ENCODE measurements around the gene DNAJB2. TPM values are rescaled to one million over a fixed set of nuclear protein-coding genes. Genes with fewer than 3 reads are reported as not detected.

DNAJB2 gene
- total RNA-seq, 2 experiments from 2014 or later = 43.5 to 51.1 TPM

GRCh38 chr2:219248845-219249202 lies 30.3 kb upstream of the DNAJB2 start:
- peaks cover 71% of the 10 kb centered on the region for H3K36me3 Mint-ChIP-seq (ENCODE audit: low read depth)
- POLR2A ChIA-PET = interaction anchor here (0.8 to 3.6 kb wide), 10 partner anchors 10 to 72 kb away, joined by 3 to 30 read pairs (median 6); partner anchors contain the start of genes ABCB6, ANKZF1, ATG9A and CNPPD1

GRCh38 chr2:219249203-219249980 lies 29.8 kb upstream of the DNAJB2 start:
- peaks cover 73% of the 10 kb centered on the region for H3K4me1 Mint-ChIP-seq (ENCODE audit: low read depth)
- H3K27ac Mint-ChIP-seq = peak overlapping the region; percentile 100
- CTCF ChIA-PET = interaction anchor here (0.9 to 6.3 kb wide), 12 partner anchors 10 to 539 kb away, joined by 3 to 65 read pairs (median 5); partner anchors contain the start of genes ANKZF1, ATG9A, DNAJB2 and SLC23A3
- H3K27me3 Mint-ChIP-seq (ENCODE audit: low read depth) = no peaks in the 10 kb centered on the region
- peak overlapping the region; percentile 99 for H3K4me3 Mint-ChIP-seq
- peaks cover 71% of the 10 kb centered on the region for H3K36me3 Mint-ChIP-seq (ENCODE audit: low read depth)
- POLR2A ChIA-PET = interaction anchor here (0.6 to 3.6 kb wide), 12 partner anchors 10 to 90 kb away, joined by 3 to 30 read pairs (median 4); partner anchors contain the start of genes ABCB6, ANKZF1, ATG9A and CNPPD1
- DNase-seq (peak; percentile 63), ATAC-seq (no peak)
- H3K9me3 Mint-ChIP-seq (ENCODE audit: insufficient read depth) = no peaks in the 10 kb centered on the region

More at GRCh38 chr2:219248845-219249202, 30.3 kb upstream of the DNAJB2 start:
- peaks cover 77% of the 10 kb centered on the region for H3K4me1 Mint-ChIP-seq (ENCODE audit: low read depth)
- peak overlapping the region; percentile 99 for H3K4me3 Mint-ChIP-seq
- peak overlapping the region; percentile 100 for H3K27ac Mint-ChIP-seq
- no peaks in the 10 kb centered on the region for H3K27me3 Mint-ChIP-seq (ENCODE audit: low read depth)
- ATAC-seq = no peak
- no peak for DNase-seq
- CTCF ChIA-PET = interaction anchor here (0.9 to 6.3 kb wide), 13 partner anchors 10 to 89 kb away, joined by 3 to 65 read pairs (median 5); partner anchors contain the start of genes ANKZF1, ATG9A, DNAJB2 and SLC23A3
- H3K9me3 Mint-ChIP-seq (ENCODE audit: insufficient read depth) = no peaks in the 10 kb centered on the region

DNA sequence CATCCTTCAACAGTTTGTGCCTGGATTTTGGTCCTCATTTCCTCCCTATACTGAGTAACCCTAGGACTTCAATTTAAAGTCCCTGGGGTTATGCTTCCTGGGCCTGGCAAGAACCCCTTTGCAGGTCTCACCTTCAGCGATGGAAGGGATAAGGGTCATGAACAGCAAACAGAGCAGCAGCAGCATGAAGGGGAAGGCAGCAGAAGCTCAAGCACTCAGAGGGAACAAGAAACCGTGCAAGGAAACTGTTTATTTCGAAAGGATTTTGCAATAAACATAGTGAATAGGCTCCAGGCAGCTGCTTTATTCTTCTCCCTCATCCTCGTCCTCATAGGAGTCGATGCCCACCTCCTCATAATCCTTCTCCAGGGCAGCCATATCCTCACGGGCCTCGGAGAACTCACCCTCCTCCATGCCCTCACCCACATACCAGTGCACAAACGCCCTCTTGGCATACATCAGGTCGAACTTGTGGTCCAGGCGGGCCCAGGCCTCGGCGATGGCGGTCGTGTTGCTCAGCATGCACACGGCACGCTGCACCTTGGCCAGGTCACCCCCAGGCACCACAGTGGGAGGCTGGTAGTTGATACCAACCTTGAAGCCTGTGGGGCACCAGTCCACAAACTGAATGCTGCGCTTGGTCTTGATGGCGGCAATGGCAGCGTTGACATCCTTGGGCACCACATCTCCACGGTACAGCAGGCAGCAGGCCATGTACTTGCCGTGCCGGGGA lies 29.0 kb upstream of the DNAJB2 start:
- Mint-ChIP-seq H3K4me3 (peak overlapping the region; percentile 99), H3K27ac (peak overlapping the region; percentile 100), H3K4me1 (ENCODE audit: low read depth) (peaks cover 75% of the 10 kb centered on the region), H3K36me3 (ENCODE audit: low read depth) (peaks cover 71% of the 10 kb centered on the region), H3K9me3 (ENCODE audit: insufficient read depth) (no peaks in the 10 kb centered on the region), H3K27me3 (ENCODE audit: low read depth) (no peaks in the 10 kb centered on the region)
- ATAC-seq (no peak), DNase-seq (peak; percentile 34)
- ChIA-PET POLR2A (interaction anchor here (0.6 to 3.6 kb wide), 9 partner anchors 10 to 90 kb away, joined by 3 to 30 read pairs (median 3); partner anchors contain the start of genes ANKZF1, ATG9A, CNPPD1 and DNAJB2), CTCF (interaction anchor here (0.7 to 6.3 kb wide), 9 partner anchors 11 to 540 kb away, joined by 3 to 65 read pairs (median 6); partner anchors contain the start of genes ANKZF1, ATG9A and DNAJB2)

DNA sequence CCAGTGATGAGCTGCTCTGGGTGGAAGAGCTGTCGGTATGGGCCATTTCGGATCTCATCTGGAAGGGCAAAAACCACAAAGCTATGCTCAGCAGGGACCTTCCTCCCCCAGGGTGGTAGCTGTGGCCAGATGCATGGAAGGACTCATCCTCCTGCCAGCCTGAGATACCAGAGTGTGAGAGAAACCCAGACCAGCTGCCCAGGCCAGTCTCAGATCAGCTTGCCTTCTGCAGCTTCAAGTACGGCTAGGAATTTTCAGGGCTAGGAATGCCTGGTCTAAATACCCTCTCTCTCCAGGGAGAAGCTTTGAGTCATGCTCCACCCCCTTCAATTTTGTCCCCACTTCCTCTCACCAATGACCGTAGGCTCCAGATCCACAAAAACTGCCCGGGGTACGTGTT lies 27.5 kb upstream of the DNAJB2 start:
- CTCF ChIA-PET = interaction anchor here (0.8 to 6.2 kb wide), 6 partner anchors 22 to 81 kb away, joined by 3 to 79 read pairs (median 10); partner anchors contain the start of genes ANKZF1, ATG9A, DNAJB2 and SLC23A3
- ATAC-seq = no peak
- H3K27me3 Mint-ChIP-seq (ENCODE audit: low read depth) = no peaks in the 10 kb centered on the region
- no peaks in the 10 kb centered on the region for H3K9me3 Mint-ChIP-seq (ENCODE audit: insufficient read depth)
- peaks cover 63% of the 10 kb centered on the region for H3K36me3 Mint-ChIP-seq (ENCODE audit: low read depth)
- DNase-seq = no peak
- H3K4me3 Mint-ChIP-seq = peak overlapping the region; percentile 99
- POLR2A ChIA-PET = interaction anchor here (0.7 to 4.6 kb wide), 5 partner anchors 10 to 75 kb away, joined by 3 to 77 read pairs (median 8); partner anchors contain the start of genes ANKZF1, ATG9A, CNPPD1 and DNAJB2
- H3K27ac Mint-ChIP-seq = peak overlapping the region; percentile 100
- H3K4me1 Mint-ChIP-seq (ENCODE audit: low read depth) = peaks cover 67% of the 10 kb centered on the region

- ATAC-seq = no peak
- Mint-ChIP-seq H3K27me3 (ENCODE audit: low read depth) (no peaks in the 10 kb centered on the region), H3K4me3 (peak overlapping the region; percentile 99), H3K36me3 (ENCODE audit: low read depth) (peaks cover 58% of the 10 kb centered on the region), H3K27ac (peak overlapping the region; percentile 100), H3K4me1 (ENCODE audit: low read depth) (peaks cover 63% of the 10 kb centered on the region), H3K9me3 (ENCODE audit: insufficient read depth) (no peaks in the 10 kb centered on the region)
- DNase-seq = peak; percentile 46
- ChIA-PET CTCF (interaction anchor here (0.9 to 6.2 kb wide), 7 partner anchors 22 to 93 kb away, joined by 4 to 79 read pairs (median 10); partner anchors contain the start of genes ANKZF1, ATG9A, DNAJB2 and SLC23A3), POLR2A (interaction anchor here (0.7 to 4.6 kb wide), 13 partner anchors 10 to 75 kb away, joined by 3 to 77 read pairs (median 6); partner anchors contain the start of genes ABCB6, ANKZF1, ATG9A and CNPPD1)
Observed at GRCh38 chr2:219252084-219252483, 27.1 kb upstream of the DNAJB2 start.

GRCh38 chr2:219252570-219252899 lies 26.6 kb upstream of the DNAJB2 start:
- Mint-ChIP-seq H3K4me1 (ENCODE audit: low read depth) (peaks cover 58% of the 10 kb centered on the region), H3K9me3 (ENCODE audit: insufficient read depth) (no peaks in the 10 kb centered on the region), H3K36me3 (ENCODE audit: low read depth) (peaks cover 54% of the 10 kb centered on the region), H3K27me3 (ENCODE audit: low read depth) (no peaks in the 10 kb centered on the region), H3K27ac (peak overlapping the region; percentile 100), H3K4me3 (peak overlapping the region; percentile 99)
- POLR2A ChIA-PET = interaction anchor here (0.7 to 4.6 kb wide), 17 partner anchors 7 to 80 kb away, joined by 3 to 77 read pairs (median 6); partner anchors contain the start of genes ABCB6, ANKZF1, ATG9A and CNPPD1
- CTCF ChIA-PET = interaction anchor here (0.9 to 6.2 kb wide), 7 partner anchors 23 to 93 kb away, joined by 3 to 79 read pairs (median 10); partner anchors contain the start of genes ANKZF1, ATG9A, DNAJB2 and SLC23A3
- ATAC-seq = peak; percentile 2
- no peak for DNase-seq

DNA sequence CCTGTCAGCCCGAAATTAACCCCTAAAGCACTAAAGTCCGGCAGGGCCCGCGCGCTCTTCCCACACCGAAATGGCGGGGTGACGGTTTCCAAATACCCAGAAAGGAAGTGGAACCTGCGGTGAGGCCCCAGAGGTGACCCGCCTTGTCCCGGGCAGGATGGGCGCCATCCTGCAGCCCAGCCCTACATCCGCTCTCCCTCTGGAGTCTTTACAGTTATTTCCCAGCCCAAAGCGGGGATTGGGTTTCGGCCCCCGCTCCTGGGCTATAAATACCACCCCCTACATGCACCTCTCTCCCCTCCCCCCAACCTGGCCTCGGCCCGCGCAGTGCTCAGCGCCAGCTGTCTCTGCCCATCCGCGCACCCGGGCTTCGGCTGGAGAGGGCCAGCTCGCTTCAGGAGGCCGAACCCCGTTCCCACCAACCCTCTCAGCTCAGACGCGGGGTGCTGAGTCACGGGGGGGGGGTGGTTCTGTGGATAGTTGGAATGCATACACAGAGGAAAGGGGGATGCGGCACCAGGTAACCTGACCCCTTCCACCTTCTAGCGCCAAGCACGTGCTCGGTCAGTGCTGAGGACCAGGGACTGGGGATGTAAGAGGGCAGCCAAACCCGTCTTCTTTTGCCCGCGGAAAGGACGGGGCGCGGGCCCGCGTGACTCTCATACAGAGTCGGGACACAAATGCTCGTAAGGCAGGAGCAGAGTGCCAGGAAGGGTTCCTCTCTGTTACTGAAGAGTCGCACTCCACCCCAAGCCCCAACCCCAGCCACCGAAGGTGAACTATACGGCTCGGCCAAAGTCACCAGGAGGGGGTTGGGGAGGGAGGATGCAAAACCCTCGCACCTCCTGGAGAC lies 26.0 kb upstream of the DNAJB2 start, which contains the start of gene TUBA4B:
Gene TUBA4B, plus strand, starts transcription at position 344 of the 853 bp plus-strand sequence. Its CDS starts 165 bp downstream, at position 509.
- Mint-ChIP-seq H3K4me3 (peak within 1 kb of the TSS; percentile 99), H3K27ac (peak within 1 kb of the TSS; percentile 100), H3K27me3 (ENCODE audit: low read depth) (no peaks in the 10 kb centered on the region), H3K9me3 (ENCODE audit: insufficient read depth) (no peaks in the 10 kb centered on the region), H3K36me3 (ENCODE audit: low read depth) (peaks cover 48% of the 10 kb centered on the region), H3K4me1 (ENCODE audit: low read depth) (peaks cover 52% of the 10 kb centered on the region)
- DNase-seq (peak; percentile 79), ATAC-seq (peak; percentile 41)
- ChIA-PET POLR2A (interaction anchor here (0.7 to 4.6 kb wide), 23 partner anchors 8 to 135 kb away, joined by 3 to 77 read pairs (median 6); partner anchors contain the start of genes ABCB6, ANKZF1, ATG9A and CNPPD1), CTCF (interaction anchor here (0.9 to 6.2 kb wide), 12 partner anchors 8 to 94 kb away, joined by 3 to 79 read pairs (median 10); partner anchors contain the start of genes ABCB6, ANKZF1, ATG9A and DNAJB2)

DNA sequence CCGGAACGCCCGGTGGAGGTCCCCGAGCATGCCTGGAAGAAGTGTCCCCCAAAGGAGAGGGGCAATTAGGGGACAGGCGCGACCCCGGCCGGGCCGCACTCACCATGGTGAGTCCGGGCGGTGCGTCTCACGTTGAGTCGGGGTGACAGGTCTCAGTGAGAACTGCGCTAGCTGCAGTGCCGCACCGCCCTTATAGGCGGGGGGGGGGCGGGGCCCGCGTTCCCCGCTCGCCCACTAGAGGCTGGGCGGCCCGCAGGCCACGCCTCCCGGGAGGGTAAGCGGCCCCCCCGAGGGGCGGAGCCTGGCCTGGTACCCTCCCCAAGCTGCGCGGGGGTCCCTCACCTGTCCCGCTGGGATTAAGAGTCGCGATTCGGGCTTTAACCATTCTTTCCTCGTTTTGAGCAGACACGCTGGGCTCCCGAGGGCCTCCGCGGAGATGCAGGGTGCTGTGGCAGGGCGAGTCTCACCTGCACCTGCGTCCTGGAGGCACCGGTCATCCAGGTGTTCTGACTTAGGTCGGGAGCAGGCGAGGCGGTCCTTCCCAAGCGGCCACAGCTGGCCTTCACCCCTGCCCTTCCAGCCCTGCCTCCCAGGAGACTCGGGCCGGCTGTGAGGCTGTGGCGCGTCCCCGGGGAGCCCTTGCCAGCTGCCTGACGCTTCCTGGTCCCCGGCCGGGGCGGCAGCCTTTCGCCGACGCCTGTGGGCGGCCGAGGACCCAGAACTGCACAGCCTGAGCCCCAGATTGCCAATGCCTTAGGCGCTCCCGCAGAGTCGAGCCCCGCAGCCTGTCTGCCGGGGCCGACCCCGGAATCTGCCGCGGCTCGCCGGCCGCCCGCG lies 25.2 kb upstream of the DNAJB2 start, which contains the start of gene TUBA4A:
Gene TUBA4A, minus strand, starts transcription at position 166 of the 837 bp plus-strand sequence. Its CDS starts 60 bp downstream, at position 106.
- ATAC-seq (peak; percentile 80), DNase-seq (peak; percentile 91)
- peak within 1 kb of the TSS; percentile 100 for H3K27ac Mint-ChIP-seq
- H3K4me1 Mint-ChIP-seq (ENCODE audit: low read depth) = peaks cover 44% of the 10 kb centered on the region
- ChIA-PET POLR2A (interaction anchor here (0.6 to 4.6 kb wide), 25 partner anchors 8 to 847 kb away, joined by 3 to 77 read pairs (median 5); partner anchors contain the start of genes ABCB6, ANKZF1, ATG9A and CNPPD1), CTCF (interaction anchor here (0.9 to 6.2 kb wide), 17 partner anchors 9 to 95 kb away, joined by 3 to 79 read pairs (median 6); partner anchors contain the start of genes ABCB6, ANKZF1, ATG9A and DNAJB2)
- H3K4me3 Mint-ChIP-seq = peak within 1 kb of the TSS; percentile 99
- H3K9me3 Mint-ChIP-seq (ENCODE audit: insufficient read depth) = no peaks in the 10 kb centered on the region
- H3K36me3 Mint-ChIP-seq (ENCODE audit: low read depth) = peaks cover 40% of the 10 kb centered on the region
- no peaks in the 10 kb centered on the region for H3K27me3 Mint-ChIP-seq (ENCODE audit: low read depth)

GRCh38 chr2:219254590-219255201 lies 24.5 kb upstream of the DNAJB2 start:
- POLR2A ChIA-PET = interaction anchor here (0.6 to 4.6 kb wide), 18 partner anchors 9 to 848 kb away, joined by 3 to 77 read pairs (median 6); partner anchors contain the start of genes ABCB6, ANKZF1, ATG9A and CNPPD1
- H3K27me3 Mint-ChIP-seq (ENCODE audit: low read depth) = peaks cover 5% of the 10 kb centered on the region
- H3K4me3 Mint-ChIP-seq = peak overlapping the region; percentile 99
- peaks cover 37% of the 10 kb centered on the region for H3K4me1 Mint-ChIP-seq (ENCODE audit: low read depth)
- H3K9me3 Mint-ChIP-seq (ENCODE audit: insufficient read depth) = no peaks in the 10 kb centered on the region
- peak overlapping the region; percentile 87 for H3K27ac Mint-ChIP-seq
- ATAC-seq (peak; percentile 12), DNase-seq (peak; percentile 50)
- CTCF ChIA-PET = interaction anchor here (0.6 to 6.2 kb wide), 20 partner anchors 9 to 96 kb away, joined by 3 to 79 read pairs (median 5); partner anchors contain the start of genes ABCB6, ANKZF1, ATG9A and DNAJB2
- H3K36me3 Mint-ChIP-seq (ENCODE audit: low read depth) = peaks cover 32% of the 10 kb centered on the region

Data from activated CD8-positive, alpha-beta T cell treated with anti-CD3 and anti-CD28 coated beads, Interleukin-2, amount 10 ng/mL, durations not matched to agents 7 days and 5 days (primary cell).